ENCODE results near the gene TRAPPC12.
"Not testable (repeated sequence)": the region's sequence is repeated elsewhere in the genome, so short reads cannot be mapped to it uniquely, and the experiment has no call there.

TRAPPC12 gene

DNA sequence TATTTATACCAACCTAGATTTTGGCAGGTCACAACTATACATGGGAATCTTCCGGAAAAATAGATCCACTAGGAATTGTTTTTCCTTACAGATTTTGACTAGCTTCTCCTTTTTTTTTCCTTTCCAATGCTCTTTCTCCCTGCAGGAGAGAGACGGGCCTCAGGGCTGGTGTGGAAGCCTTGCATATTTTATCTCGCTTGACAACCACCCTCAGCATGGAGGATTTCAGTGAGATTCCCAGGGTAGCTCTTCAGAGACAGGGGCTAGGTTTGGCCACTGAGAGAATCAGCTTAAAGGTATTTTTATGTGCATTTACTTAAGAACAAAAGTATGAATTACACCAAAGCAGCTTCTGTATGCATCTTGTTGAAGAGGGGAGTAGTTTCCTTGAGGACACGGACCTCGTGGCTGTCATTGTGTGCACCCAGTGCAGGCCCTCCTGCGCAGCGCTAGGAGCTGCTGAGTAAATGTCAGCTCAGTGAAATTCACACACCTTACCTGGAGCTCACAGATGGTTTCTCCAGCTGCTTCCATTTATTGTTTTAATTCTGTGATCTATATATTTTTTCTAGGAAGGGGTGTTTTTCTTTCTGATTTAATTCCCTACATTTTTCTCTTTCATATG lies 54.4 kb downstream of the TRAPPC12 start:
- DNase-seq, result no peak

DNA sequence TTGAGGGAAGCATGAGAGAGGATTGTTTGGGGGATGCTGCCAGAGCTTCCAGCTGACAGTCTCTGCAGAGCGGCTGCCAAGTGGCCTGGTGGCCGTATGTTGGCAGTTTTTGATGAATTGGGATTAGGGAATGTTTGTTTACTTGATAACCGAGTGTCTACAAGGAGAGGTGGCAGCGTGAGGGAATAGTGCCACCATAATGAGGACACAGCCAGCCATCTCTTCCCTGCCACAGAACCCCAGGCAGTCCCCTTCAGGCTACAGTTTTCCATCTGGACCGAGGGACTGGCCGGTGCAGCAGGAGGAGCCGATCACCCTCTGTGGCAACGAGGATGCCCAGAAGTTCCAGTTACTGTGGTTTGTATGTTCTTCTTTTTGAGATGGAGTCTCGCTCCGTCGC lies 55.2 kb downstream of the TRAPPC12 start:
- no peak for DNase-seq

DNA sequence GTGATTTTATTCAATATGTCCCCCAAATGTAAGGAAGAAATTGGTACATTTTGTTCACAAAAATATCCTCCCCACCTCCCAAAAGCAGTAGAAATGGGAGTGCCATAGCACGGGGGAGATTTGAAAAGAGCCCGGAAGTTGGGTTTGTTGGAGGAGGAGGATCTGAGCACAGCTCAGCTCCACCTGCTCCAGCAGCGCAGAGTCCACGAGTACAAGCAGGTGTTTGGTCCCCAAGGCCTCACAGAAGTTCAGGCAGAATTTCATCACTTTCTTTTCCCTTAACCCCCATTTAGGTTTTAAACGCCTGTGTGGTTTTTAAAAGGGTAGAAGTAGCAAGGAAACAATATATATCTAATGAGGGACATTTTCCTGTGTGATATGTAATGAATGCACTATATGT lies 56.0 kb downstream of the TRAPPC12 start:
- DNase-seq, result no peak

DNA sequence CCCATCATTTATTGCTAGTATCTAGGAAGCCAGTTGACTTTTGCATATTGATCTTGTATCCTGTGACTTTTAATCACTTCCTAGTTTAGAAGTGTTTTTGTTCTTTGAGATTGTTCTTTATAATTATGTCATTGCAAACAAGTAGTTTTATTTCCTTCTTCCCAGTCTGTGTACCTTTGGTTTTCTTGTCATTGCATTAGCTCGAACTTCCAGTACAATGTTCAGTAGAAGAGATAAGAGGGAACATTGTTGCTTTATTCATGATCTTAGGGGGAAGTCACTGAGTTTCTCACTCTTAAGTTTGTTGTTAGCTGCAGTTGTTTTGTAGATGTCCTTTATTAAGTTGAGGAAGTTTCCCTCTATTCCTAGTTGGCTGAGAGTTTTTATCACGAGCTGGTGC lies 61.0 kb downstream of the TRAPPC12 start:
- DNase-seq, result no peak

DNA sequence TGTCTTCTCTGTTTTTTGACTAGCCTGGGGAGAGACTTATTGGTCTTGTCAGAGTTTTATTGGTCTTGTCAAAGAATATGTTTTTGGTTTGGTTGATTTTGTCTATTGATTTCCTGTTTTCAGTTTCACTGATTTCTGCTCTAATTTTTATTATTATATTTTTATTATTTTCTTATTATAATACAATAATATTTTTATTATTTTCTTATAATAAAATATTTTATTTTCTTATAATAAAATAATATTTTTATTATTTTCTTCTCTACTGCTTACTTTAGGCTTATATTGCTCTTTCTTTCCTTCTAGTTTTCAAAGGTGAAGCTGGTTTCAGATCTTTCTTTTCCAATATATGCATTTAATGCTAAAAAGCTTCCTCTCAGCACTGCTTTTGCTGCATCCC lies 62.0 kb downstream of the TRAPPC12 start:
- DNase-seq, result no peak

DNA sequence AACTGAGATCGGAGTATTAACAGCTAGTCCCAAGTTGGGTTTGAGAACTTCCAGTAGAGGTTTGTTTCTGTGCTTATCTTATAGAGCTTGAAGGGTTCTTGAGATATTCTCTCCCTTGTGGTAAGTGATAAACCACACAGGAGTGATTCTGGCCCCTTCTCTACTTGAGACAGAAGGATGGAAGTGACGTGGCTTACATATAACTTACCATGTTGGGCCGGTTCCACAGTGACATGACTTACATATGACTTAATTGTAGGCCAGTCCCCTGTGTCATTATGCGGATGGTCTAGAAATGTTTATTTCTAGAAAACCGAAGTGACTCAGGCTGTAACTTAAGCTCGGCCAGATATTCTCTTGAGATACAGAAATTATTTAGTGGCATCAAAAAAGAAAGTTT lies 62.7 kb downstream of the TRAPPC12 start:
- no peak for DNase-seq

DNA sequence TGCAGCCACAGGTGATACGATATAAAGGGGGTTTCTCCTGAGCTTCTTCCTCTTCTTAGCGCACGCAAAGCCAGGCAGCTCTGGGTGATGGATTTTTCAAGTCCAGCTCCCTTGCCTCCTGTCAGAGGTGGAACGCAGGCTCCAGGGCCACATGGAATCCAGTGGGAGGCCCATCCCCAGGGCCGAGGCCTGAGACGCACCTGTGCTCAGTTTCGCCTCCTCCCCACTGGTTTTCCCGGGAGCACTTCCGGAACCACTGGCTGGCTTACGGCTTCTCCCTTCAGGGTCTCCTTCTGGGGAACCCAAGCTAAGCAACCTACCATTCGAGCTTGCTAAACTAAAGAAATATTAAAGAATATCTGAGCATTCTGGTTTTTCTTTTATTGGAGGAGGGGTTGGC lies 63.6 kb downstream of the TRAPPC12 start:
- no peak for DNase-seq

DNA sequence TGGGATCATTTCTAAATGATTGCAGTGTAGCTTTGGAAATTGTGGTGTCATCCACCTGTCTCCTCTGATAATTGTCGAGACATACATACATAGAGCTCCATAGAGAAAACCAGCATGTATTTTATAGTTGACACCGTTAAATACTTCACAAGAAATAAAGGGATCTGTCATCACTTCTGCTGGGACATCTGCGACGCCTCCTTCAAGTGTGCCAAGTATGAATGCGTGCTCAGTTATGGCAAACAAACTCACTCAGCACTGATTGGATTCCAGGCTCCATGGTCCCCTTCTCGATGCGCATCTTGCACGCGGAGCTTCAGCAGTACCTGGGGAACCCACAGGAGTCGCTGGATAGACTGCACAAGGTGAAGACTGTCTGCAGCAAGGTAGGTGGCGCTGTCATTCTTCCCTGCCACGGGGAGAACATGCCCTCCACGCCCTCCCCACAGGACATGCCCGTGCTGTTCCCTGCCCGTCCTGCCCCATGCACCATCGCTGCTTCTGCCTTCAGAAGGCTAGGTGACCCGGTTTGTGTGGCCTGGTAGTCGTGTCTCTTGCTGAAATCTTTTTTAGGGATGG lies 64.1 kb downstream of the TRAPPC12 start:
- DNase-seq, result no peak

DNA sequence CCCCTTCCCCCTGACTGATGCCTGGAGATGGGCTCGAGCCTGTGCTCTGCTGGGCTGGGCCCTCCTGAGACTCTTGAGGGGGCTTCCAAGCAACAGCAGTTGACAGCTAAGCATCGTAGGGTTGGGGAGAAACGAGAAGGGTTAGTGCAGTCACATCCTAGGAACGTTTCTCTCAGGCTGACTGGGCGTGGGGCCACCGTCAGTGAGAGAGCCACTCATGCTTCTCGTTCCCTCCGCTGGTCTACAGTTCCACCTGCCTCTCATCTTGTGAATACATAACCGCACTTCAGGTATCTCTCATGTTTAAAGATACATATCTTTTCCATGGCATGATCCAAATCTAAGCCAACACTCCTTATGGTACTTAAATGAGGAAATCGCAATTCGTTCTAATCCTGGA lies 66.4 kb downstream of the TRAPPC12 start:
- no peak for DNase-seq

DNA sequence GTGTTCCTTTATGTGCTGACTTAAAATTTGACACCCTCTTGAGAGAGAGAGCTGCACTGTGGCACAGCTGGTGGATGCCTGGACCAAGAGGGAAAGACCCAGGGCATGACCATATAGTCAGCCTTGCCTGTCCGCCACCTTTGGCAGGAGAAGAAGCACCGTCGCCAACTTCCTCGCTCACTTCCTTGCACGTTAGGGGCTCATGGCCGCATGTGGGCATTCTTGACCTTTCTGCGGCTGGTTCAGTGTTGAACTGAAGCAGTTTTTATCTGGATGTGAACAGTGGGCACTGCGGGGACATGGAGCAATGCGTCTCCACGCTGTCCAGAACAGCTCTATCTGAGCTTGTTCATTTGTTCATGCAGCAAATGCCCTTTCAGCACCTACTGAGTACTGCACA lies 66.9 kb downstream of the TRAPPC12 start:
- no peak for DNase-seq

DNA sequence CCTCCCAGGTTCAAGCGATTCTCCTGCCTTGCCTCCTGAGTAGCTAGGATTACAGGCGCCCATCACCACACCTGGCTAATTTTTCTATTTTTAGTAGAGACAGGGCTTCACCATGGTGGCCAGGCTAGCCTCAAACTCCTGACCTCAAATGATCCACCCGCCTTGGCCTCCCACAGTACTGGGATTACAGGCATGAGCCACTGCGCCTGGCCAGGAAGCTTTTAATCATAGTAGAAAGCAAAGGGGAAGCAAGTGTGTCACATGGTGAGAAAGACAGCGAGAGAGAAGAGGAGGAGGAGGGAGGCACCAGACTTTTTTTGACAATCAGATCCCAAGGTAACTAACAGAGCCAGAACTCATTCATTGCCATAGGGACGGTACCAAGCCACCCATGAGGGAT lies 67.7 kb downstream of the TRAPPC12 start:
- DNase-seq, result not testable (repeated sequence)

DNA sequence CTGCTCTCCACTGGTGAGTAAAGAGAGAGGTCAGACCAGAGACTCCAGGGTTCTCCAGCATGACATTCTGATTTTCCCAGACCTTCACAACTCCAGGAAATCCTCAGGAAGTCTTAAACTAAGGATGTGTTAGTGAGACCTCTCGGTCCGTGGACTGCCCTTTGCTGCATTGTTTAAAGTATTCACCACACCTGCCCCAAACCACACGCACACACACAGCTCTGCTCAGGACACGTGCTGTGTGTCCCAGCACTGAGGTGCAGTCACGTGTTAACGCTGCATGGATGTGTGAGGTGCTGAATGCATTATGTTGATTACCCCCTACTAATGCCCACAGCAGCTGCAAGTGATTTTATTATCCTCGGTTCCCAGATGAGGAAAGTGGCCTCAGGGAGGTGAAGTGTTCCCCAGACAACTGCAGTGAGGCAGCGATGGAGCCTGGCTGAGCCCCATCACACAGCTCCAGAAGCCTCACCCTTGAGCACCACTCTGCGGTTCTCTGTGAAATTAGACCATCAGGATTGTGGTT lies 68.4 kb downstream of the TRAPPC12 start:
- DNase-seq, result no peak

DNA sequence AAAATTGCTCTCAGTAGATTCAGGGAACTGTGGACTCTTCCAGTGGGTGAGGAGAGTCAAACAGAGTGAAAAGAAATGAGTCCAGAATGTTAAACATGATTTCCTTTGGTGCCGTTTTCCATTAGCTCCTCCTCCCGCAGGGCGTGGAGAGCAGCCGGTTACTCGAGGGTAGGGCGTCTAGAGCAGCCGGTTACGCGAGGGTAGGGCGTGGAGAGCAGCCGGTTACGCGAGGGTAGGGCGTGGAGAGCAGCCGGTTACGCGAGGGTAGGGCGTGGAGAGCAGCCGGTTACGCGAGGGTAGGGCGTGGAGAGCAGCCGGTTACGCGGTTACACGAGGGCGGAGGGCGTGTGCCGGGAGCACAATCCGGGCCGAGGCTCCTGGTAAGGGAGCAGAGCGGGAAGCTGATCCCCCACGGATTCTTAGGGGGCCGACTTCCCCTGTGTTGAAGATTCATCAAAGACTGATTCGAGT lies 69.0 kb downstream of the TRAPPC12 start:
- not testable (repeated sequence) for DNase-seq

DNA sequence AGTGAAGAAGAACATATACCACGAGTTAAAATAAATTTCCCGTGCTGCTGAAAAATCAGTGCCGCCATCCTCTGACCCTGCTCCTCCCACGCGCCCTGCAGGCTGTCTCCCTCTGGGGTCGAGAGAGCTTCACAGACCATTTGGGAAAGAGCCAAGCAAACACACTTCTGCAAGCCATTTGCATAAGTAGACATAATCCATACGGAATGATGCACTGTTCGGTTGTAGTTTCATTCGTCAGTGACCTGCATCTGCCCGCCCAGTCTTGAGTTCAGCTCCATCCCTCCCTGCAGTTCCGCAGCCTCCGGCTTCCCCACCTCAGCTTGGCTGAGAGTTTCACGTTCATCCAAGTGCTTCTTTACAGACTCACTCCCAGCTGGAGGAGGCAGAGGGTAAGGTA lies 69.6 kb downstream of the TRAPPC12 start:
- DNase-seq, result no peak

DNA sequence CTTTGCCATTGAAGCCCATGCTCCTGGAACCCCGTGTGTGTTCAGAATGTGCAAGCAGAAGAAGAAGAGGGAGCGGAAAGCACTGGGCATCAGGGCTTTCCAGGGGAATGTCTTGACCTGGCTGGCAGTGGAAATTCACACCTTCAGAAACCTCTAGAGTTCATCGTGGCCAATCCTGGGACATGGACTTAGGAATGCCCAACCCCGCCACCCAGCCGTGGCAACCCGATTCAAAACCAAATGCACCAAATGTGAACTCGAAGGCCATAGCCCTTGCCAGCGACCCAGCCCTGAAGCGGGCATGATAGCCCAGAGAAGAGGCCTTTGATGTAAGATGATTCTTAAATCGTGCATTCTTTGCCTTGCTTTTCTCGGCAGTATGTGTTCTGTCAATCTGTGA lies 70.4 kb downstream of the TRAPPC12 start:
- DNase-seq, result no peak

DNA sequence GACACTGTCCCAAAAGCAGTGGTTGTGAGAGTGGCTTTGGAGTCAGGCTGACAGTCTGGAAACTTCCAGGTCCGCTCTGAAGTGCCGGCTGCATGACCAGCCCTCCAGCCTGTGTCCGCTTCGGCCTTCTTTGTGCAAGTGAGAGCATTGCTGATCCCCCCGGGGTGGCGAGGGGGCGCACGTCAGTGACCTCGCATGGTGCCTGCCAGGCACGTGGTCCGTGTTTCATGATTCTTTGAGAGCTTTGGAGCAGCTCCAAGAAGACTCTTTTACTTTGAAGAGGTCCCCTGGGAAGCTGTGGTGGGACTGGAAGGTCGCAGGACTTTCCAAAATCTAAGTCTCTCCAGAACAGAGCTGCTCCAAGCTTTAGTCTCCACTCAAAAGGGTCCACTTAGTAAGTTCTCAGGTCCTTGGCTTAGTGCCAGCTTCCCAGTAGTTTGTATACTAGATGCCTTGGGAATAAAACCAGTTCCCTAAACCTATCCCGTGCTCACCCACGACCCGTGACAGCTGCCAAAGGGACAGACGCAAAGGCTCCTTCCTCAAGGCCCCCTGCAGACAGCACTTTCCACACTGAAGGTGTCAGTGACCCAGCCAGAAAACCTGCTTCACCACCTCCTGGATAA lies 71.0 kb downstream of the TRAPPC12 start:
- no peak for DNase-seq

DNA sequence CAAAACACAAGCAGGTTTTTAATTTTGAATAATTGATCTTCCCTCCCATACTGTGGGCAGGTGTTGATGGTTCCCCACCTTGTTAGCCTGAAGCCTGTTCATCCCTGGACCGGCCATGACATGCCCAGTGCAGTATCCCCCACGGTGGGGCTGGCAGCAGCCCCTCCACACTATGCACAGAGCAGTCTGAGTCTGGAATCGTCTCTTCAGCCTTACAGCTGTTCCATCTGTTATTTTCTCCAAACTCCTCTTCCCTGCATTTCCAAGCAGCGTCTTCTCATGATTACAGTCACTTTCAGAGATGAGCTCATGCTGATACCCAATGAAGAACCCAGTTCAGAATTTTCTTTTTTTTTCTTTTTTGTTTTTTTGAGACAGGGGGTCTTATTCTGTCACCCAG lies 71.7 kb downstream of the TRAPPC12 start:
- DNase-seq, result no peak

DNA sequence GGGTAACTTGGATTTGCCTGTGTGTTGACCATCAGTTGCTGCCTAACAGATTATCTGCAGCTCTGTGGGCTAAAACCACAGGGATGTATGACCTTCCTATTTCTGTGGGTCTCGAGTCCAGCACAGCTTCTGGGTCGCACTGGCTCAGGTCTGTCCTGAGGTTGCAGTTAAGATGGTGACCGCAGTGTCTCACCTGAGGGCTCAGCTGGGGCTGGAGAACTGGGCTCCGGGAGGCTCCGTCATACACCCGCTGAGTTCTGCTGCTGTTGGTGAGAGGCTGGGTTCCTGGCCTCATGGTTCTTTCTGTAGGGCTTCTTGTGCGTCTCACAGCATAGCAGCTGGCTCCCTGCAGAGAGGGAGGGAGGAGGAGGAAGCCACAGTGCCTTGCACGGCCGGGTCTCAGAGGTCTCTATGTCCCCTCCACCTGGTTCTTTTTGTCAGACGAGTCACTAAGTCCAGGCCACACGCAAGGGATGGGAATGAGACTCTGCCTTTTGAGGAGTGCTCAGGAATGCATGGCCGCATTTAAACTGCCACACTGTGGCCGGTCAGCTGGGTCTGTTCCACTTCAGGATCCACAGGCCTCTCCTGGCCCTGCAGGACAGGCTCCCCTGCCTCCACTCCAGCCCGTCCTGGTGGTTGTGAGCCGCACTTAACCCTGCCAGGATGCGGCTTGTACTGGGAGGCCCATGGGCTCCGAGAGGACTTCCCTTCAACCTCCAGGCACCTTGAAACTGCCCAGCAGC lies 72.6 kb downstream of the TRAPPC12 start:
- DNase-seq, result no peak

DNA sequence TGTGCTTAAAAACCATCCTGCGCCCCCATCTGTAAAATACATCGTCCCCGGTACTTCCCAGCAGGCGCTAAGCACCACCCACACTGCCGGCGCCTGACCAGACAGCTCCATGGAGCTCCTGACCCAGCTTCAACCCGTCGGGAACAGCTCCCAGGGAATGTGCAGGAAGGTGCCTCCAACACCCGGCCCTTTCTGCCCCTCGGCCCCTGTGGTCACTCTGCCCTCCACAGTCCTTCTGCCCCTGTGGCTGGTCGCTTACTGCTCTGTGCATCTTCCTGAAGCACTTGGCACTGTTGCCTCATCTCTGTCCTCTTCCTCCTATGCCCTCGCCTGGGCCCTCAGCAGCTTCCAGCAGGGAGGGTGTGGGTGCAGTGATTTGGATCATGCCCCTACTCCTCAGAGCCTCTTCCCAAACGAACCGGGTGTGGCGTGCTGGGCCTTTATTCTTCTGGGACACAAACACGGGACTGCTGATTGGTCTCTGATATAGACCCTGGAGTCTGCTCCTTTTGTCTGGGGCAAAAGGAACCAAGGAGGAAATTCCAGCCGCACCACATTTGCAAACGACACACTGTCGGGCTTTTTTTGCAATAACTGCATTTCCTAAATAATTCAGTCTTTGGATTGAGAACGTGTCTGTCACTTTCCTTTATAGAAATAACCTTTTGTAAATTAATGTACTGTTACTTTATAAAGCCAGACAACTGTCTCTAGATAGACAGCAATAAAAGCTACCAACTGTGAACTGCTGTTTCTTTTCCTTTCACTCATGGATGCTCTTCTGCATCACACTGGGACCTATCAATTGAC lies 73.9 kb downstream of the TRAPPC12 start:
- DNase-seq, result no peak

DNA sequence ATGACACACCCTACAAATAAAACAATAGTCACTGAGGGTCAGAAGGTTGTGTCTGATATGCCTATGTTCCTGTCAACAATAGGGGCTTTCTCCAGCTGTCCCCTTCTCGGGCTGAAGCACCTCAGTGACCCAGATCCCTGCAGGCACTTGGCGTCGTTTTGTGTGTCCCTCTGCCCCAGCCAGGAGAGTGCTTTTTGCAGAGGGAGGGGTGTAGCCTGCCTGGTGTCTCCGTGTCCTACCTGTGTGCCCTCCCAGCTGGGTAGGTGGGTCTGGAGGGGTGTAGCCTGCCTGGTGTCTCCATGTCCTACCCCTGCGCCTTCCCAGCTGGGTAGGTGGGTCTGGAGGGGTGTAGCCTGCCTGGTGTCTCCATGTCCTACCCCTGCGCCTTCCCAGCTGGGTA lies 74.5 kb downstream of the TRAPPC12 start:
- not testable (repeated sequence) for DNase-seq

DNA sequence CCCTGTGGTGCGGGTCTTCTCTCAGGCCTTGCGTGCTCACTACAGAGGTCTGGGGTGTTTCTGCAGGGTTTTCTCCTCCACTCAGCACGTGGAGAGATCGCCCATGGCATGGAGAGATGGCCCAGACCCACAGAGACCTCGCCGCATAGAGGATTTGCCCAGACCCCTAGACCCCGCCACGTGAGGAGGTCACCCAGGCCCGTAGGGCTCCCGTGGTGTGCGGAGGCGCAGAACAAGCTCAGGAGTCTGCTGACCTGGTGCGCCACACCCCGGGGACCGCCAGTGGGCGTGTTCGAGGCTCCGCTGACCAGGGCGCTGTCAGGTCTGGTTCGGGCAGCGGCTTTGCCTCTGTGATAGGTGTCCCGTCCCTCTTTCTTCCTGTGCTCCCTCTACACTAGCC lies 75.3 kb downstream of the TRAPPC12 start:
- DNase-seq, result no peak

DNA sequence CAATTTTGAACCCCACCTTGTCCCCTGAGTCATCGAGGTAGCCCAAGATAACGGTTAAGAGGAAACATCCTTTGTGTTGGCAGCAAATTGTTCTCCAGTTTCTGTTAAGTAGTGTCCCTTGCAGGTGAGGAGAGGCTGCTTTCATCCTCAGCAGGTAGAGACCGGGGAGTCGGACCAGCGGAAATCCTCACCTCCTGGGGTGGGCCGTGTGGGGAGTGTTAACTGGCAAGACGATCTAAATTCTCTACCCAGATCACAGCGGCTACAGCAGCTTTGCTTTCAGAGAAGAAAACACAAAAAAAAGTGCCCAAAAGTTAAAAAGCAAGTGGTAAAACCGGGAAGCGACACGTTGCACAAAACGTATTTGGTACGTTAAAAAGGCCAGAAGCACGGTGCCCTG lies 76.6 kb downstream of the TRAPPC12 start:
- no peak for DNase-seq

All from CD4-positive, alpha-beta T cell treated with Interleukin-17A for 4 hours (primary cell).